ENCODE data around the gene MDM2.

- TF ChIP-seq POLR2A (IDR thresholded peaks at IDR 0.05; ENCODE audit: low read length), result no peak
- no peak for TF ChIP-seq GATA1 (IDR thresholded peaks at IDR 0.05; ENCODE audit: low read depth, low read length)
These were observed 17.7 kb downstream of the MDM2 start for GRCh38 chr12:68825569-68826217.

Data from erythroblast (primary cell).